CD4-positive, alpha-beta T cell treated with Interleukin-12 subunit alpha and Interleukin-12 subunit beta, for 1 hour (primary cell): ENCODE results near the gene CNRIP1.
A peak's percentile ranks its signal among the peaks of the same experiment; 100 is the strongest.
"Not testable (repeated sequence)": the region's sequence is repeated elsewhere in the genome, so short reads cannot be mapped to it uniquely, and the experiment has no call there.

Experiments used
- DNase-seq: peaks from one replicate; pipeline ENCODE4 v3.0.0-alpha.2; 2020

The CNRIP1 gene

GRCh38 chr2:68319398-68320117, at the start of gene CNRIP1:
TSS of gene CNRIP1 (minus strand) at chr2:68319949. CDS start at chr2:68319400, 549 bp downstream.
- DNase-seq: no peak

DNA sequence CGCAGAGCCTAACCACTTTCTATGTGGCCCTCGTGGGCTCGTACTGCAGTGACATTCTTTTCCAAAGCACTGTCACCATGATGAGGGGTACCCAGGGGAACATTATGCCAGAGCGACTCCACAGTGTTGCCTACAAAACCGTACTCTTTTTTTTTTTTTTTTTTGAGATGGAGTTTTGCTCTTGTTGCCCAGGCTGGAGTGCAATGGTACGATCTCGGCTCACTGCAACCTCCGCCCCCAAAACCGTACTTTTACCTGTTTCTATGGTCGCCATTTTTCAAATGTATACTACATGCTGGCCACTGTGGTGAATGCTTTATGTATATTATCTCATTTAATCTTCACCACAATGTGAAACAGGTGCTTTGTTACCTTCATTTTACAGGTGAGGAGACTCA, 49.6 kb upstream of the CNRIP1 start:
- DNase-seq: no peak

DNA sequence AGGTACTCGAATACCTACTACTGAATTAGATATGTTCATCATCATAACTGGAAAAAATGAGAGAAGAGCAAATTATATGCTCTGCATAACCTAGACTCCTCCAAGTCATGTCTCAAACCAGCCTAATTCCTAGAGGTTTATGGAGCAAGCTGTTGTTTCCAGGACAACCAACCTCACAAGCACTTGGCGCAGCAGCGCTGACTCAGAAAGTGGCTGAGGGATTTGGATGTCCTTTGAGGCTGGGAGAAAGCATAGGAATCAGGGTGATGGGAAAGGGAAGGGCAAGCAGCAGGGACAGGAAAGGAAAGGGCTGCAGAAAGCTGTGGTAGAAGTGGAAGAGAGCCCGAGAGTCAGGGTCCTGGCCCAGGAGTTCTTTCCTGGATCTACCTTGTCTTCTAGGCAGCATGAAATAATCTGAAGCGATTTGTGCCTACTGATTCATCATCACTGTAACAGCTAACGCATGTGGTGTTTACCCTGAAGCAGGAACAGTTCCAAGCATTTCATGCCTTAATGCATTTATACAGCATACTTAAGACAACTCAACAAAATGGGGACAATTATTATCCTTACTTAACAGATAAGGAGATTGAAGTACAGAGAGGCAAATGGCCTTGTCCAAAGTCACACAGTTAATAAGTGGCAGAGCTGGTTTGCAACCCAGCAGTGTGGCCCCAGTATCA, 49.0 kb upstream of the CNRIP1 start:
- no peak for DNase-seq

DNA sequence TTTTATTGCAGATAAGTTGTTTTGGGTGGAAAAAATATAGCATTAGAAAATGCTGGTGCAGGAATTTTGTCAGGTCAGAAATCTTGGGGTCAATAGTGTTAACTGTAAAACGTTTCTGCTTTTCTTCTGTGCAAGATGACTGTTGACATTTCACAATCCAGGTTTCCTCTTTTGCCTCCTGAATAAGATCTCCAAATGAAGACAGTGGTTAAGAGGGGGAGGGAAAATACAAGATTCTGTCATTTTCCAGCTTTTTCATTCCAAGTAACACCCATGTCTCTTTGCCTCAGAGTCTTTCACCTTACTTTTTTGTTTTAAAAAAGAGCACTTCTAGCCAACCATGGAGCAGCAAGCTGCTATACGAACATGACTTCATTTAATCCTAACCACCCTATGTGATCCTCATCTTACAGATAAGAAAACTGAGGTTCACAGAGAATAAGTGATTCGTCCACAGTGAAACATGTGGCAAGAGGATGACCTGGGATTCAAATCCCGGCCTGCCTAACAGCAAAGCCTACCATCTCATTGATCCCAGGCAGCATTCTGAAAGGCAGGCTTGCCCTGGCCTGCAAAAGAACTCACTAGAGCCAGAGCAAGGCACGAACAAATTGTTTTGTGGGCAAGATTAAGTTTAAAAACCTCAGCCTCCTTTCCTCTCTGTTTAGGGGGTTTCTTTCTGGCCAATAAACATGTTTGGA, 48.4 kb upstream of the CNRIP1 start:
- DNase-seq: no peak

- DNase-seq: peak; percentile 37
Observed at GRCh38 chr2:68366083-68366560, 46.4 kb upstream of the CNRIP1 start.

DNA sequence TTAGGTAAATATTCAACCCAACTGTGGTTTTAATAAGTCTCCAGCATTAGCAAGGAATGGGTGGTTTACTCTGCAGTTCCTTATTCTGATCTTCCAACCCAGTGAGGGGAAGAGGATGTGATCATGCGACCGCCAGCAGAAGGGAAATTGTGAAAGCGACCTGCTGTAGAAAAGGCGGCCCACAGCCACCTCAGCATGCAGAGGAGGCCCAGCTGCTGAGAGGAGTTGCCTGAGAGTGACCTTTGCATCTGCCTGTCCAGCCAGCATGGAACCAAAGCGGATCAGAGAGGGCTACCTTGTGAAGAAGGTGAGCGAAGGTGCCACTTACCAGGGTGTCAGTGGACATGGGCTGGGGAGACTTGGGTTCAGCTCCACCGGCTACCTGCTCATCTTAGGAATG, 45.3 kb upstream of the CNRIP1 start, which contains the start of gene PLEK:
TSS of gene PLEK (plus strand) at position 196 of the 400 bp plus-strand sequence. CDS start at position 266, 70 bp downstream.
- peak; percentile 60 for DNase-seq

GRCh38 chr2:68363721-68364120, 44.0 kb upstream of the CNRIP1 start:
- no peak for DNase-seq

- no peak for DNase-seq
Observed at GRCh38 chr2:68362749-68363148, 43.0 kb upstream of the CNRIP1 start.

- peak; percentile 86 for DNase-seq
Observed at GRCh38 chr2:68362069-68362468, 42.3 kb upstream of the CNRIP1 start.

- DNase-seq: no peak
Observed at GRCh38 chr2:68359889-68360288, 40.1 kb upstream of the CNRIP1 start.

DNA sequence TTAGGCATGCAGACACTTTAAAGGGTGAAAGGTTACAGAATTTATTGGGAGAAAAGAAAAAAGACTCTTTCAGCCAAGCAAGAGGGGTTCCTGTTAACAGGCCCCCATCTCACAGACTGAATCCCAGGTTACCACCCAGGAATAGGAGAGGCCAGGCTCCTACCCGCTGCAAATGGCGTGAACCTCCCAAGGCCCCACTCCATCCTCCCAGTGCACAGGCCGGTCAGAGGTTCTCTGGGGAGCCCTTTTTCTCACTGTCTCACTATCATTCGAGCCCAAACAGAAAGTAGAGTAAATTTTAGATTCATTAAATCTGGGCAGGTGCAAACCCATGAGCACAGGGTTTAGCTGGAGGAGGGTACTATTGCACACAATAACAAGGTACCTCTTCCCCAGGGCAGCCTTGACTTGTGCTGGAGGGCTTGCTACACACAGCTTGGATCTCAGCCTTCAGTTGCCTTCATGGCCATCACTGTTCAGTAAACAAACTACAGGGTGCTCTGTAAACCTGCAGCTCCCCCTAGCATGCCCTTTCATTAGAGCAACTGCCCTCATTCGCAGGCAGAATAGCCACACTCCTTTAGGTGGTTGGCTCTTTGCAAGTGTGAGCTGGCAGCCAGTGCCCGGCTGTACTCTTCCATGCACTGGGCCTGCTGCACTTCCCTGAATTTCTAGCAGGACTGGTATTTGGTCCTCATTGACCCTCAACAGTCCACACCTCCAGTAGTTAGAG, 38.0 kb upstream of the CNRIP1 start:
- peak; percentile 36 for DNase-seq

DNA sequence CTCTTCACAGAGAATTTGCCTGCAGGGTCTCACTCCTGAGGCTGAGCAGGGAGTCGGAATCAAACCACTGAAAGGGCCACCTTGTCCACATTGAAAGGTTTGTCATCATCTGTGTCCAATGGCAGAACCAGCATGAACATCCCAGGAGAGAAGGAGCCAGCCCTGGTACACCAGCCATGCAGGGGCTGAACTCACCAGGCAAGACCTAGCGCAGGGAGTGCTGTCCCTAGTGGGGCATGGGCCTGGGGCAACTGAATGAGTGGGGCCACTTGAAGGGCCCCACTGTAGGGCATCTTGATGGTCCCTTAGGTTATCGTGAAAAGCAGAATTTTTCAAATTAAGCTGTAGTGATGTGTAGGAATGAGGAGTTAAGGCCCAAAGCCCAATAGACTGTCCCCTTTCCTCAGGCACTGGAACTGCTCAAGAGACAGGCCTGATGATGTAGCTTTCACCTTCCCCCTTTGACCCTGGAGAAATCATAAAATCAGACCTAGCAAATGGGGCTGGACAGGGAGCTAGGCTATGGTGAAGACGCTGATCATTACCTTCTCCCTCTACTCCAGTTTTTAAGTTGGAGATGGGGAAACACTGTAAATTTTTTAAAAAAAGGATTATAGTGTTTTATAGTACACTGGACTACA, 37.0 kb upstream of the CNRIP1 start:
- DNase-seq: no peak

DNA sequence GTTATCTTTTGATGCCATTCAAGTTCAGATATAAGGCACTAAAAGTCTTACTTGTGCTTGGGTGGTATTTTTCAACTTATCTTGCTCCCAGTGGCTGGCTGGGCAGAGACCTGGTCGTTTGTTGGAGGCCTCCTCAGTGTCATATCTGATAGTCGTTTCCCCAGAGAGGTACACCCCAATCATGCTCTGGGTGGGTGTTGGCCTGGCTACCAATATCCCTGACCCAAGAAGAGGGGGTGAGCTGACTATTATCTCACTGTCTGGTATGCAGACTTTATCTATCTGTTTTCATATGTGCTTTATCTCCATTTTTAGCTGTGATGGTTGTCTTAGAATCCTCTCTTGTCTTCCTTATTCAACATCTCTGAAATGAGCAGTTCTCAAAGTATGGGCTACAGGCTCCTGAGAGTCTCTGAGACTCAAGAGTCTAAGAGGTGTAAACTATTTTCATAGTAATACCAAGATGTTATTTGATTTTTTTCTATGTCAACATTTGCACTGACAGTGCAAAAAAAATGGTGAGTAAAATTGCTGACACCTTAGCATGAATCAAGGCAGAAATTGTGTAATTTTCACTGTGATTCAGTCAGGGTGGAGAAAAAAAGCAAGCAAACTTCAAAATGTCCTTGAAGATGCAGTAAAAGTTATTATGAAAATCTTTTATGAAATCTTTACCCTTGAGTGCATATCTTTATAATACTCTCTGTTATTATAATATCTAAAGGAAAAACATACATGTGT, 33.1 kb upstream of the CNRIP1 start:
- no peak for DNase-seq

DNA sequence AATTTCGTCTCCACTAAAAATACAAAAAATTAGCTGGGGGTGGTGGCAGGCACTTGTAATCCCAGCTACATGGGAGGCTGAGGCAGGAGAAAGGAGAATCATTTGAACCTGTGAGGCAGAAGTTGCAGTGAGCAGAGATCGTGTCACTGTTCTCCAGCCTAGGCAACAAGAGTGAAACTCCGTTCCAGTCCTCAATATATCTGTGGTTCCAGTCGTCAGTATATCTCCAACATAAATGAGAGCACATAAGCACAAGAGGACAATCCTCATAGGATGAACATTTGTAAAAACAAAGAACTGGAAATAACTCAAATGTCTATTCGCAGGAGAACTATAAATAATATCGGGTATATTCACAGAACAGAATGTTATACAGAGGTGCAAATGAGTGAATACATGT, 32.2 kb upstream of the CNRIP1 start:
- DNase-seq: no peak

- not testable (repeated sequence) for DNase-seq
Observed at GRCh38 chr2:68349091-68349490, 29.3 kb upstream of the CNRIP1 start.

DNA sequence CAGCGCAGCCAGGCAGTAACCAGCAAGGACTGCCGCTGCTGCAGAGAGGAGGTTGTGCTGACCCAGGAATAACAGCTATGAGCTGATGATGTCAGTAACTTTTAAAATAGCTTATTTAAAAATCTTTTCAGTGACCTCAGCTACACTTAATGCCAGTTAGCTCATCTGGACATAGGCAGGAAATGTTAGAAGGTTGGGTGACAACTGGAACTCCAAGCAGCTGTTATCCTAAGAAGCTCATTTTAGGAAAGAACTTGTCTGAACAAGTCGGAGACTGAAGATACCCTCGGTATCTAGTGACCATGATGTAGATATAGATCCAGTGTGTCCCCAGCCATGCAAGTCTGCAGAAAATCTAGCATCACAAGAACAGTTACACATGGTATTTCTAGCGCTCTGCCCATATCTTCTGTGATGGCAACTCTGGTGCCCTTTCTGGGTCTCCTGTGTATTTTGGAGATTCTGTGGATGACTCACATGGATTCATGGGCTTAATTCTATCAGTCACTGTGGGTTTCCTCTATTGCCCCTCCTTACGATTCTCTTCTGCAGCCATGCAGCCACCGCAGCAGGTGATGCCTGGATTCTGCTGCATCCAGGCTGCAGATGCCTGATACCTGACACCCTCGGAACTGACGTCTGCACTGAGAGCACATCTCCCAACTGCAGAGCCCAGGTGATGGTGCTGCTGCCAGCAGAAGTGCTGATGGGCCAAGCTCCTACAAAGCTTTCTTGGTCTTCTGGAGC, 25.6 kb upstream of the CNRIP1 start:
- DNase-seq: no peak

GRCh38 chr2:68344031-68344430, 24.3 kb upstream of the CNRIP1 start:
- no peak for DNase-seq

DNA sequence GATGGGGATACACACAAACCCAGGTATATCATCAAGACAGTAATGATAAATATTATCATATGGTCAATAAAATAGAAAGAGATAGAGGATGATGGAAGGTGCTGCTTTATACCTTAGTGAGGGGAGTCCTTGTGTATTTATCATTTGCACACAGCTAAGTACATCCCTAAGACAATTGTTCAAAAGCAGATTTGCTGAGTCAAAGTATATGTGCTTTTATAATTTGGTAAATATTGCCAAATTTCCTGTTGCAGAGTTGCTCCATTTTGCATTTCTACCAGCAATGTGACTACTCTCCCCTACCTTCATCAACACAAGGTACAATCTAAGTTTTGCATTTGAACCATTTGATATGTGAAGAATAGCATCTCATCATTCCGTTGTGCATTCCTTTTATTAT, 22.7 kb upstream of the CNRIP1 start:
- DNase-seq: no peak

DNA sequence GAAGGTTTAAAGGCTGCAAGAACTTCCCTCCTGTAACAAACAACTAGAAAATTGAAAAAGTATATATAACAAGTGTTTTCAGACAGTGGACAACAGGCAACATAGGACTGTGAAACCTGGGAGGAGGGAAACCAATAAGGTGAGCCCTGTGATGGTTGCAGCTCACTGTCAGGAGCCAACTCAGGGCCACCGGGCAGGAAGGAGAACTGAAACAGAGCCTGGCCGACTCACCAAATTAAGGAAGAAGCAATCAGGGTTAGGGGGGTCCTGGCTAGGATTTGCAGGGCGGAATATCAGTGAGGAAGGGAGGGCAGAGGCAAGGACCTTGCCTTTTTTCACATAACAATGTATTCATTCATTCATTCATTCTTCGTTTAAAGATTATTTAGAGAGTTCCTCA, 21.8 kb upstream of the CNRIP1 start:
- no peak for DNase-seq

GRCh38 chr2:68341062-68341329, 21.2 kb upstream of the CNRIP1 start:
- no peak for DNase-seq
